Panc1 (cell line): Measurements from ENCODE around the gene RAI14.

Experiments used
- CTCF ChIP-seq: fragments of 450-650 bp; IDR thresholded peaks from 2 replicates; pipeline ENCODE4 v1.5.1; 2017; ENCODE audit warnings: mild to moderate bottlenecking
- POLR2AphosphoS5 ChIP-seq: IDR thresholded peaks from 2 replicates; pipeline ENCODE4 v1.6.1; 2012; ENCODE audit warnings: mild to moderate bottlenecking, low read depth, low read length, moderate library complexity
- SIN3A ChIP-seq: IDR thresholded peaks from 2 replicates; pipeline ENCODE4 v1.6.1; 2012; ENCODE audit warnings: low read depth, mild to moderate bottlenecking, low read length, moderate library complexity, borderline replicate concordance; ENCODE audit not compliant: insufficient read depth
- TF ChIP-seq, protein P1 (sequence below), 2 experiments: IDR thresholded peaks; 2 replicates each; pipeline ENCODE4 v1.6.1; 2011 to 2012; ENCODE audit warnings: low read depth in 2 of 2, control low read depth in 1 of 2, low read length in 1 of 2, mild to moderate bottlenecking in 1 of 2, moderate library complexity in 1 of 2; ENCODE audit not compliant: insufficient read depth in 1 of 2

- TF ChIP-seq CTCF = no peak
- no peak for TF ChIP-seq POLR2AphosphoS5
- TF ChIP-seq SIN3A = no peak
- TF ChIP-seq, protein P1, sequence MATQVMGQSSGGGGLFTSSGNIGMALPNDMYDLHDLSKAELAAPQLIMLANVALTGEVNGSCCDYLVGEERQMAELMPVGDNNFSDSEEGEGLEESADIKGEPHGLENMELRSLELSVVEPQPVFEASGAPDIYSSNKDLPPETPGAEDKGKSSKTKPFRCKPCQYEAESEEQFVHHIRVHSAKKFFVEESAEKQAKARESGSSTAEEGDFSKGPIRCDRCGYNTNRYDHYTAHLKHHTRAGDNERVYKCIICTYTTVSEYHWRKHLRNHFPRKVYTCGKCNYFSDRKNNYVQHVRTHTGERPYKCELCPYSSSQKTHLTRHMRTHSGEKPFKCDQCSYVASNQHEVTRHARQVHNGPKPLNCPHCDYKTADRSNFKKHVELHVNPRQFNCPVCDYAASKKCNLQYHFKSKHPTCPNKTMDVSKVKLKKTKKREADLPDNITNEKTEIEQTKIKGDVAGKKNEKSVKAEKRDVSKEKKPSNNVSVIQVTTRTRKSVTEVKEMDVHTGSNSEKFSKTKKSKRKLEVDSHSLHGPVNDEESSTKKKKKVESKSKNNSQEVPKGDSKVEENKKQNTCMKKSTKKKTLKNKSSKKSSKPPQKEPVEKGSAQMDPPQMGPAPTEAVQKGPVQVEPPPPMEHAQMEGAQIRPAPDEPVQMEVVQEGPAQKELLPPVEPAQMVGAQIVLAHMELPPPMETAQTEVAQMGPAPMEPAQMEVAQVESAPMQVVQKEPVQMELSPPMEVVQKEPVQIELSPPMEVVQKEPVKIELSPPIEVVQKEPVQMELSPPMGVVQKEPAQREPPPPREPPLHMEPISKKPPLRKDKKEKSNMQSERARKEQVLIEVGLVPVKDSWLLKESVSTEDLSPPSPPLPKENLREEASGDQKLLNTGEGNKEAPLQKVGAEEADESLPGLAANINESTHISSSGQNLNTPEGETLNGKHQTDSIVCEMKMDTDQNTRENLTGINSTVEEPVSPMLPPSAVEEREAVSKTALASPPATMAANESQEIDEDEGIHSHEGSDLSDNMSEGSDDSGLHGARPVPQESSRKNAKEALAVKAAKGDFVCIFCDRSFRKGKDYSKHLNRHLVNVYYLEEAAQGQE (IDR thresholded peaks at IDR 0.05; ENCODE audit: insufficient read depth in 1 of 2, low read depth in 2 of 2, low read length in 1 of 2) = no peak
Measured at GRCh38 chr5:34736445-34737115, 80.5 kb downstream of the RAI14 start.
